Astrocyte (in vitro differentiated cells and primary cell): ENCODE data around the gene DAB2. TPM values are rescaled to one million over a fixed set of nuclear protein-coding genes. Genes with fewer than 3 reads are reported as not detected.

Experiments used
- DNase-seq: peaks from one replicate; pipeline ENCODE4 v3.0.0-alpha.2; 2010; ENCODE audit warnings: low read depth
- FAIRE-seq: peaks from 2 replicates; lab custom pipeline; 2011; peaks lifted over from hg19 to GRCh38; lab: Jason Lieb, UNC
- H2AFZ ChIP-seq: 2 replicates; pipeline ENCODE4 v1.6.0; 2012; ENCODE audit warnings: low read depth, low read length, inconsistent platforms
- H3K27ac ChIP-seq: 2 replicates; pipeline ENCODE4 v1.5.1; 2011; ENCODE audit warnings: low read depth, low read length, inconsistent platforms
- H3K27me3 ChIP-seq: 2 replicates; pipeline ENCODE4 v1.6.0; 2011; ENCODE audit warnings: low read length, inconsistent platforms; ENCODE audit not compliant: insufficient read depth
- H3K36me3 ChIP-seq: 2 replicates; pipeline ENCODE4 v1.5.1; 2011; ENCODE audit warnings: low read length, inconsistent platforms; ENCODE audit not compliant: insufficient read depth
- H3K4me1 ChIP-seq: 2 replicates; pipeline ENCODE4 v1.5.1; 2011; ENCODE audit warnings: low read length, inconsistent platforms; ENCODE audit not compliant: insufficient read depth
- H3K4me2 ChIP-seq: 2 replicates; pipeline ENCODE4 v1.6.0; 2012; ENCODE audit warnings: low read length, inconsistent platforms
- H3K4me3 ChIP-seq: 2 replicates; pipeline ENCODE4 v1.5.1; 2011; ENCODE audit warnings: low read depth, mild to moderate bottlenecking, low read length, inconsistent platforms; ENCODE audit not compliant: insufficient read depth
- H3K79me2 ChIP-seq: 2 replicates; pipeline ENCODE4 v1.6.0; 2012; ENCODE audit warnings: mild to moderate bottlenecking, low read length, inconsistent platforms; ENCODE audit not compliant: insufficient read depth
- H3K9ac ChIP-seq: 2 replicates; pipeline ENCODE4 v1.6.0; 2012; ENCODE audit warnings: mild to moderate bottlenecking, low read length, inconsistent platforms
- H3K9me3 ChIP-seq: 2 replicates; pipeline ENCODE4 v1.5.1; 2012; ENCODE audit warnings: low read depth, mild to moderate bottlenecking, low read length, inconsistent platforms; ENCODE audit not compliant: insufficient read depth
- H4K20me1 ChIP-seq: 2 replicates; pipeline ENCODE4 v1.6.0; 2012; ENCODE audit warnings: low read length, inconsistent platforms; ENCODE audit not compliant: insufficient read depth
- H3K27ac Mint-ChIP-seq: one replicate; pipeline ENCODE4 v1.8.0; 2021; ENCODE audit warnings: mild to moderate bottlenecking, mixed read lengths; ENCODE audit not compliant: unreplicated experiment
- H3K27me3 Mint-ChIP-seq: one replicate; pipeline ENCODE4 v1.8.0; 2021; ENCODE audit warnings: low read depth, mixed read lengths; ENCODE audit not compliant: unreplicated experiment
- H3K36me3 Mint-ChIP-seq: one replicate; pipeline ENCODE4 v1.8.0; 2021; ENCODE audit warnings: low read depth, mixed read lengths; ENCODE audit not compliant: unreplicated experiment
- H3K4me1 Mint-ChIP-seq: one replicate; pipeline ENCODE4 v1.8.0; 2021; ENCODE audit warnings: low read depth, mixed read lengths; ENCODE audit not compliant: unreplicated experiment
- H3K4me3 Mint-ChIP-seq: one replicate; pipeline ENCODE4 v1.8.0; 2021; ENCODE audit warnings: mild to moderate bottlenecking, moderate library complexity, mixed read lengths; ENCODE audit not compliant: unreplicated experiment
- H3K9me3 Mint-ChIP-seq: one replicate; pipeline ENCODE4 v1.8.0; 2021; ENCODE audit warnings: mild to moderate bottlenecking, mixed read lengths; ENCODE audit not compliant: unreplicated experiment
- EZH2 ChIP-seq: IDR thresholded peaks from 2 replicates; pipeline ENCODE4 v1.6.1; 2012; ENCODE audit warnings: mild to moderate bottlenecking, low read length, inconsistent platforms; ENCODE audit not compliant: insufficient read depth
- total RNA-seq: library from RNA; stranded (reverse); gene quantifications from 2 replicates; pipeline ENCODE4 v1.2.1, GENCODE V29; 2021
- TF ChIP-seq, protein P1 (sequence below): IDR thresholded peaks from 2 replicates; pipeline ENCODE4 v1.5.1; 2011; ENCODE audit warnings: low read depth, mild to moderate bottlenecking, inconsistent platforms, low read length, moderate library complexity; ENCODE audit not compliant: insufficient read depth

Gene DAB2
- total RNA-seq, 1 donor from 2014 or later: 84.5 TPM

DNA sequence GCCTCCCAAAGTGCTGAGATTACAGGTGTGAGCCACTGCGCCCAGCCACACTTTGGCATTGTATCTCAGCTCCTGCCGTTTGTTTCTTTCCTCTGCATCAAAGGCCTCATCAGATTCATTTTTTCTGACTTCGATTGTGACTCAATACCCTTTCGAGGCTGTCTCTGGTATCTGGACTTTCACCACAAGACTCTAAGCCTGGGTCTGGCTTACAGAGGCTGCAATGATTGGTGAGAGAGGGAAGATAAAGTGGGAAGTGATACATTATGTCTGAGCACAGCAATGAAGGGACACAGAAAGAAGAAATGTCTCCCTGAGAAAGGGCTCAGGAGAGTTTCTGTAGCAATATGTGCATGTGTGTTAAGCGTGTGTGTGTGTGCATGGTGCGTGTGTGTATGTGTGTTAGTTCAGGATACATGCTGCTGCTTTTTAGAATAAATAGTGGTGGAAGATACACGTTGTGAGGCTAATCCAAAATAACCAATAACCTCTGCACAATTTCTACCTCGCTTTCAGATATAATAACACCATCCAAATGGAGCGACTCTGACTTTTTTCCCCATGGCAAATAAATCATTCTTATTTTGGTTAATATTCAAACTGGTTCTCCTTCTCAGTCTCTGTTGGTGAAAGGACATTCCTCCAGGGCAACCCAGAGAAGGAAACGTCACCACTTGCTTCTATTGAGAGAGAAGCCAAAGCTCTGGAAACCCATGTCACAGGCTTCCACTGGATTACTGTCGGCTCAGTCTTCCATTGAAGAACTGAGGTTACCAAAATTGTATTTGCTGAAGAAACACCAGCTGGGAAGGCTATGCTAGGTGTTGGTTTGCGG lies 8.1 kb upstream of the DAB2 start:
- FAIRE-seq (no peak), DNase-seq (peak; percentile 83)
- no peaks in the 10 kb centered on the region for H3K36me3 ChIP-seq
- H3K4me2 ChIP-seq: no peak overlapping the region
- H3K9me3 ChIP-seq: no peaks in the 10 kb centered on the region
- peaks cover 6% of the 10 kb centered on the region for H3K4me1 Mint-ChIP-seq
- no peak overlapping the region for H3K9ac ChIP-seq
- H4K20me1 ChIP-seq: no peaks in the 10 kb centered on the region
- H3K27me3 Mint-ChIP-seq: no peaks in the 10 kb centered on the region
- H3K79me2 ChIP-seq: no peaks in the 10 kb centered on the region
- H3K4me3 Mint-ChIP-seq: no peak overlapping the region
- no peak overlapping the region for H3K27ac ChIP-seq
- no peaks in the 10 kb centered on the region for H3K27me3 ChIP-seq
- H3K9me3 Mint-ChIP-seq: no peaks in the 10 kb centered on the region
- no peak overlapping the region for H2AFZ ChIP-seq
- H3K4me3 ChIP-seq: no peak overlapping the region
- TF ChIP-seq, protein P1, sequence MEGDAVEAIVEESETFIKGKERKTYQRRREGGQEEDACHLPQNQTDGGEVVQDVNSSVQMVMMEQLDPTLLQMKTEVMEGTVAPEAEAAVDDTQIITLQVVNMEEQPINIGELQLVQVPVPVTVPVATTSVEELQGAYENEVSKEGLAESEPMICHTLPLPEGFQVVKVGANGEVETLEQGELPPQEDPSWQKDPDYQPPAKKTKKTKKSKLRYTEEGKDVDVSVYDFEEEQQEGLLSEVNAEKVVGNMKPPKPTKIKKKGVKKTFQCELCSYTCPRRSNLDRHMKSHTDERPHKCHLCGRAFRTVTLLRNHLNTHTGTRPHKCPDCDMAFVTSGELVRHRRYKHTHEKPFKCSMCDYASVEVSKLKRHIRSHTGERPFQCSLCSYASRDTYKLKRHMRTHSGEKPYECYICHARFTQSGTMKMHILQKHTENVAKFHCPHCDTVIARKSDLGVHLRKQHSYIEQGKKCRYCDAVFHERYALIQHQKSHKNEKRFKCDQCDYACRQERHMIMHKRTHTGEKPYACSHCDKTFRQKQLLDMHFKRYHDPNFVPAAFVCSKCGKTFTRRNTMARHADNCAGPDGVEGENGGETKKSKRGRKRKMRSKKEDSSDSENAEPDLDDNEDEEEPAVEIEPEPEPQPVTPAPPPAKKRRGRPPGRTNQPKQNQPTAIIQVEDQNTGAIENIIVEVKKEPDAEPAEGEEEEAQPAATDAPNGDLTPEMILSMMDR: no peak
- TF ChIP-seq EZH2: no peak
- H3K36me3 Mint-ChIP-seq: no peaks in the 10 kb centered on the region
- H3K27ac Mint-ChIP-seq: no peak overlapping the region
- no peaks in the 10 kb centered on the region for H3K4me1 ChIP-seq

- H3K4me1 ChIP-seq: peaks cover 21% of the 10 kb centered on the region
- Mint-ChIP-seq H3K27me3 (no peaks in the 10 kb centered on the region), H3K9me3 (no peaks in the 10 kb centered on the region), H3K4me3 (no peak overlapping the region), H3K27ac (no peak overlapping the region), H3K4me1 (peaks cover 18% of the 10 kb centered on the region), H3K36me3 (no peaks in the 10 kb centered on the region)
- no peaks in the 10 kb centered on the region for H3K79me2 ChIP-seq
- H4K20me1 ChIP-seq: no peaks in the 10 kb centered on the region
- no peak for FAIRE-seq
- no peak overlapping the region for H3K9ac ChIP-seq
- H2AFZ ChIP-seq: no peak overlapping the region
- H3K9me3 ChIP-seq: no peaks in the 10 kb centered on the region
- H3K36me3 ChIP-seq: no peaks in the 10 kb centered on the region
- DNase-seq: no peak
- H3K27me3 ChIP-seq: no peaks in the 10 kb centered on the region
- no peak overlapping the region for H3K4me2 ChIP-seq
- no peak overlapping the region for H3K27ac ChIP-seq
- H3K4me3 ChIP-seq: no peak overlapping the region
- TF ChIP-seq, protein P1: no peak
- no peak for TF ChIP-seq EZH2
Measured at GRCh38 chr5:39430461-39430860, 5.7 kb upstream of the DAB2 start.

- H3K79me2 ChIP-seq: peaks cover 13% of the 10 kb centered on the region
- no peaks in the 10 kb centered on the region for H3K27me3 ChIP-seq
- H3K4me3 Mint-ChIP-seq: no peak overlapping the region
- no peaks in the 10 kb centered on the region for H3K36me3 Mint-ChIP-seq
- H2AFZ ChIP-seq: no peak overlapping the region
- H4K20me1 ChIP-seq: peaks cover 3% of the 10 kb centered on the region
- no peak for FAIRE-seq
- peaks cover 19% of the 10 kb centered on the region for H3K4me1 Mint-ChIP-seq
- TF ChIP-seq, protein P1: no peak
- TF ChIP-seq EZH2: no peak
- H3K27ac Mint-ChIP-seq: peak overlapping the region; percentile 15
- H3K27me3 Mint-ChIP-seq: no peaks in the 10 kb centered on the region
- H3K4me2 ChIP-seq: no peak overlapping the region
- H3K27ac ChIP-seq: no peak overlapping the region
- no peak for DNase-seq
- H3K9me3 ChIP-seq: no peaks in the 10 kb centered on the region
- H3K4me1 ChIP-seq: peaks cover 23% of the 10 kb centered on the region
- H3K9me3 Mint-ChIP-seq: no peaks in the 10 kb centered on the region
- H3K9ac ChIP-seq: no peak overlapping the region
- no peaks in the 10 kb centered on the region for H3K36me3 ChIP-seq
- H3K4me3 ChIP-seq: no peak overlapping the region
Measured at GRCh38 chr5:39428640-39429039, 3.9 kb upstream of the DAB2 start.
